NK-92 (cell line): ENCODE measurements around the gene PALLD.

Experiments
- DNase-seq: peaks from one replicate; lab custom pipeline; 2025; ENCODE audit not compliant: unreplicated experiment; lab: John Stamatoyannopoulos, UW

The PALLD gene

DNA sequence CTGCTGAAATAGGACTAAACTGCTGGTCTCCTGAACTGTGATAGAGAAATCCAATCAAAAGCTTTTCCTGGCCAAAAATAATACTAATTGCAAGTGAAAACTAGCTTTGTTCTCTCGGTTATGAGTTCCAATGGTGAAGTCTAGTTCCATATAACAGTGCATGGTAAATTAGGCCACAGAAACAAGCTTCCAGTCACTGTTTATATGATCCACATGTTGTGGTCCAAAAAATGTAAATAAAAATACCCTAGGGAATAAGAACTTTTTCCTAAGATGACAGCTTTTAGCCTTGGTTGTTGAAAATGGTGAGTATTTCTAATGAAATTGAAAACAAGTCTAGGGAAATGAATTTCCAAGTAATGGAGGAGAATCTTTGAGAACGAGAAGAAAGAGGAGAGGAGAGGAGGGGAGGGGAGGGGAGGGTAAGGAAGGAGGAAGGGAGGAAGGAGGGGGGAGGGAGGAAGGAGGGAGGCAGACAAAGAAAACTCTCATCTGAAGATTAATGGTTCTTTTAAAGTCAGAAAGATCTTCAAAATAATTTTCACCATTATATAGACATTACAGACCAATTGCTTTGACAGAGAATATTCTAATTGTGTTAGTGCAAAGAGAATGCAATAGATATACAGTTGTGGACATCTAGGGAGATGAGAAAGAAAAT is 26.1 kb downstream of the PALLD start:
- DNase-seq = no peak

DNA sequence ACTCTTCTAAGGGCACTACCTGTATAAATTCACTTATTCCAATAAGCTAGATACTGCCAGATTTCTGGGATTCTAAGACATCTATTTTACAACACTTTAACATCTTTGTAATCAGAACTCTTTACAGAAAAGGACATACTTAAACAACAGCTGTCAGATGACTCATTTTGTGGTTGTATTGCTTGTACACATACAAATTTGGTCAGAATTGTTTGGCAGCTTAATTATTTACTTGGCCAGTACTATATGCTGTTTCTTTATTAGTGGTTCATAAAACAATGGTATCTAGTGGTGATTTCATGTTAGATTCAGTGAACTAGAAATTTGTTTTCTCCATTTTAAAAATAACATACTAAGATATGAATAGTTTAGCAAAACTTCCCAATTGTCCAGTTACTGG is 27.2 kb downstream of the PALLD start:
- DNase-seq = no peak

GRCh38 chr4:168524897-168525296 is 28.0 kb downstream of the PALLD start:
- DNase-seq = no peak

- no peak for DNase-seq
These were observed 30.7 kb downstream of the PALLD start for GRCh38 chr4:168527560-168527959.

GRCh38 chr4:168528131-168528949 is 31.5 kb downstream of the PALLD start:
- no peak for DNase-seq

DNA sequence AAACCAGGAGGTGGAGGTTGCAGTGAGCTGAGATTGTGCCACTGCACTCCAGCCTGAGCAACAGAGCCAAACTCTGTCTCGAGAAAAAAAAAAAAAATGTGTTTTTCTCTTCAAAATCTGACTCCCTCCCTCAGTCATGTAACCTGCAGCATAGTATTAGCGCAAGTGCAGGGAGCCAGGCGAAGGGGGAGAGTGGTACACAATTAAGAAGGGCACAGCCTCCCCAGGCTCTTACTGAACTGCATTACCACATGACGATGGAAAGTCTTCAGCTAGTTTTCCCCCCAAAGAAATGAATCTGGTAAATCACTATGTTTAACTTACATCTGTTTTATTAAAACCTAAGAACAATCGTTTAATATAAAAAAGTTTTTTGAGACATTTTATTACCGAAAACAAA is 32.4 kb downstream of the PALLD start:
- no peak for DNase-seq

- DNase-seq = no peak
These were observed 34.5 kb downstream of the PALLD start for GRCh38 chr4:168531305-168531704.

DNA sequence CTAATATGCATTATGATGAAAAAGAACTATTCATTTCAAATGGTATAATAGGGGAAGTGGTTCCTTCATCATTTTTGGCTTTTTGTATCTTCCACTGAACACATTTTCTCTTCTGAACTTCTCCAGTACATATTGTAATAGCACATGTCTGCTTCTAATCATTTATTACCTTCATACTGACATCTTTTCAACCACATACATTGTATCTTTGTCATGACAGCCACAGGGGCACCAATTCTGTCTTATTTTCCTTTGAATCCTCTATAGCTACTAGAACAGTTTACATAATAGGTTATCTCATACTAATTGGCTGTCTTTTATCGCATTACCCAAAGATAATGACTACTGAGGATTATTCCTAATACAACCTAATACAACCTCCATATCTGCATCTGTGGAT is 37.7 kb downstream of the PALLD start:
- DNase-seq = no peak

- DNase-seq = no peak
These were observed 38.8 kb downstream of the PALLD start for GRCh38 chr4:168535689-168536088.

DNA sequence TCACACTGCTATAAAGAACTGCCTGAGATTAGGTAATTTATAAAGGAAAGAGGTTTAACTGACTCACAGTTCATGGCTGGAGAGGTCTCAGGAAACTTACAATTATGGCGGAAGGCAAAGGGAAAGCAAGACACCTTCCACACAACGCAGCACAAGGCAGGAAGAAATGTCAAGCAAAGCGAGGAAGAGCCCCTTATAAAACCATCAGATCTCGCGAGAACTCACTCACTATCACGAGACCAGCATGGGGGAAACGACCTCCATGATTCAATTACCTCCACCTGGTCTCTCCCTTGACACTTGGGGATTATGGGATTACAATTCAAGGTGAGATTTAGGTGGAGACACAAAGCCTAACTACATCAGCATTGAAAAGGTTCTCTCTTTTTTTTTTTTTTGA is 39.6 kb downstream of the PALLD start:
- no peak for DNase-seq

DNA sequence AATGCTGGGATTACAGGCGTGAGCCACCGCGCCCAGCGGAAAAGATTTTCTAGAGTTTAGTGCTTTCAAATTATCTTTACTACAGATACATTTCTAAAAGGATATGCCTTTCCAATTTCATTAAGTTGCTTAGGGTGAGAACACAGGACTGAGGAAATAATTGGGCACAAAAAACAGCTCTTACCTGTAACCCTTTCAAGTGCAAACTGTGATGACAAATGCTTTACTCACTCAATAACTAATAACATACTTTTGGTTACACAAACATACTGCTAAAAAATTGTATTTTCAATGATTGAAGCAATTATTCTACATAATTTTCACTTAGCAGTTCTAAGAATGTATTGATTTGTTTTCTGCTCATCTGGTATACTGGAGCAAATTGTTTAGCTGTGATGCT is 40.2 kb downstream of the PALLD start:
- no peak for DNase-seq

DNA sequence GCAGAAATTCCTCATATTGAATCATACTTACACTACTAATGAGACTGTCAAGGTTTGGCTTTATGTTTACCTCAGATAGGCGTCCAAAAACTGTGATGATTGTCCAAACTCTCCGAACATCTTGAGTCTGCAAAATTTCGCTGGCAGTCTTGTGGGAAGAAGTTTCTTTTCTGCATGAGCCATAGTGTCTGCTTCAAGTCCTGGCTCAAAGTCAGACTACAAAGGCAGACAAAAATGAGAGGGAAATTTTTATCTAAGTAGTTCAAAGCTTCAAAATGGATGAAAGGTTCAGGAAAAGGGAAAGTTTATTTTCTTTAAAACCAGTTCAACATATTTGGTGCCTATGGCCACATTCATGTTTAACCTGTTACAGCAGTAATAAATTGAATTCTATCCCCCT is 40.7 kb downstream of the PALLD start:
- no peak for DNase-seq

DNA sequence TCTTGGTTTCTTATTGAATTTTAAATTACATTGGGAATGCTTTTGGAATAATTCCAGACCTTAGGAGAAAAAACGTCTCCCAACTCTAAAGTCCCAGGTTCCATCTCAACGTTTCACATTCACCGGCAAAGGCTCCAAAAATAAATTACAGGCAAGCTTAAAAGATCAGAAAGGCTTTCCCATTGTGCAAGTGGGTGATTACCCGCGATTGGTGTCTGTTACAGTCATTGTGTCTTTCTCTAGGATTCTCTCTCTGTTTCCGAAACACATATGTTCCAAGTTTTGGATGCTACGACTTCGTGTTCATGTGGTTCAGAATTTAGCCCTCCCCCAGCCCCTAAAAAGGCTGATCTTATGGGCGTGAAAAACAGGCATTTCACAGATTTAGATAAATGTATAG is 41.8 kb downstream of the PALLD start:
- no peak for DNase-seq

- DNase-seq = no peak
These were observed 43.2 kb downstream of the PALLD start for GRCh38 chr4:168540086-168540485.

- no peak for DNase-seq
These were observed 43.8 kb downstream of the PALLD start for GRCh38 chr4:168540503-168541265.

- DNase-seq = no peak
These were observed 44.6 kb downstream of the PALLD start for GRCh38 chr4:168541266-168541953.

DNA sequence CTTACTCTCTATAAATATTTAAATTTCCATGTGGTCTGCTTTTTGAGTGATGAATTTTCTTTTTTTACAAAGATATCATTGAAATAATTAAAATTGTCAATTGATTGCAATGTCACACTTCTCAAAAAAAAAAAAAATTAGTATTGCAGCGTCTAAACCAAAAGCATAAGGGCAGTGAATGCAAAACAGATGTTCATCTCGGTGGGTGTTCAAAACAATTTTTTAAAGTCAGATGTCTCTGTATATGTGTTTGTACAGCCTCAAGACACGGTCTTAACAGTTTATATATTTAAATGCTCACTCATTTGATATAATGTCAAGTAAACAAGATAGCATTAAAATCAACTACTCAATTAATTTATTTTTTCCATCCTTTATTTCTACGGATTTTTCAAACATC is 52.3 kb downstream of the PALLD start:
- DNase-seq = no peak

- DNase-seq = no peak
These were observed 53.4 kb downstream of the PALLD start for GRCh38 chr4:168550064-168550766.

- no peak for DNase-seq
These were observed 54.4 kb downstream of the PALLD start for GRCh38 chr4:168551211-168551610.

DNA sequence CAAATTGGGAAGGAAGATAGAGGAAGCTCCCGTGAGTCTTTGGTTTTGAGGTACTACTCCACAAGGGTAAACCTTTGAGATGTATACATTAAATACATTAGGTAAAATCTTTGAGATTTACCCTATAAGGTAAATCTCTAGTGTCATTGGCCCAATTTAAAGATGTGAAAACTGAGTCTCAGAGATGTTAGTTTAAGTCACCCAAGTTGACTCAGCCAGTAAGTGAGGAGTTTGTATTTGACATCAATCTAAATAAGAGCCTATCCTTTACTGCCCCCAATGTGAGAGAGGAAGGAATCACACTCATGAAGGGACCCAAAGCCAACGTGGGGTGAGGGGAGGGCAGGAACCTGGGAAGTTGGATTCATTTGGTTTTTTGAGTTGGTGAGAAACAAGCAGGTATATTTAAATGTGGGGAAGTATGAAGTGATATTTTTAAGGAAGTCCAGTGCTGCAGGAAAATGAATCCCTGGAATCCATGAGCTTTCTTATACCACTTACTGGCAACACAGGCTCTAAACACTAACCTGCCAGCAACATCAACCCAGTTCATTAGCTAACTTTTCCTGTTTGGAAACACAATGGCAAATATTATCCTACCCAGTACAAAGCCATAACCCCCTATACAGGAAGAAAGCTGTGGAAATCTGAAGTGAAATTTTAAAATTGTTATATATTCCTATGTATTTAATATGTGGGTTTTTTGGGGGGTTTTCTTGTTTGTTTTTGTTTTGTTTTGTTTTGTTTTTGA is 55.3 kb downstream of the PALLD start:
- DNase-seq = no peak
